ENCODE data around the gene ANKRD50. TPM values are rescaled to one million over a fixed set of nuclear protein-coding genes. Genes with fewer than 3 reads are reported as not detected.

Gene ANKRD50
- total RNA-seq, 4 donors from 2014 or later, result 11.5 to 78.5 (median 15.5) TPM

- TF ChIP-seq POLR2A (IDR thresholded peaks at IDR 0.05), result no peak
- TF ChIP-seq CTCF (IDR thresholded peaks at IDR 0.05), result no peak
- DNase-seq, result no peak
- intact Hi-C loops (cut with DNase I; ENCODE audit: low total_unique reads), result no loop called here
- no peaks in the 10 kb centered on the region for H3K27me3 ChIP-seq
- H3K9me3 ChIP-seq, result no peaks in the 10 kb centered on the region
- H3K36me3 ChIP-seq, result no peaks in the 10 kb centered on the region
- no peak overlapping the region for H3K27ac ChIP-seq
- no peaks in the 10 kb centered on the region for H3K4me1 ChIP-seq
- H3K4me3 ChIP-seq, result no peak overlapping the region
Measured at GRCh38 chr4:124647599-124647998, 64.9 kb downstream of the ANKRD50 start.

- intact Hi-C loops (cut with DNase I; ENCODE audit: low total_unique reads), result no loop called here
- H3K27ac ChIP-seq, result no peak overlapping the region
- TF ChIP-seq POLR2A (IDR thresholded peaks at IDR 0.05), result no peak
- TF ChIP-seq CTCF (IDR thresholded peaks at IDR 0.05), result no peak
- no peak overlapping the region for H3K4me3 ChIP-seq
- H3K4me1 ChIP-seq, result no peaks in the 10 kb centered on the region
- no peaks in the 10 kb centered on the region for H3K9me3 ChIP-seq
- H3K27me3 ChIP-seq, result no peaks in the 10 kb centered on the region
- no peak for DNase-seq
- H3K36me3 ChIP-seq, result no peaks in the 10 kb centered on the region
Measured at GRCh38 chr4:124644621-124645020, 67.9 kb downstream of the ANKRD50 start.

- DNase-seq, result no peak
- intact Hi-C loops (cut with DNase I; ENCODE audit: low total_unique reads), result no loop called here
- no peak overlapping the region for H3K4me3 ChIP-seq
- TF ChIP-seq POLR2A (IDR thresholded peaks at IDR 0.05), result no peak
- no peak for TF ChIP-seq CTCF (IDR thresholded peaks at IDR 0.05)
- H3K9me3 ChIP-seq, result no peaks in the 10 kb centered on the region
- H3K4me1 ChIP-seq, result no peaks in the 10 kb centered on the region
- H3K36me3 ChIP-seq, result no peaks in the 10 kb centered on the region
- H3K27me3 ChIP-seq, result no peaks in the 10 kb centered on the region
- H3K27ac ChIP-seq, result no peak overlapping the region
Measured at GRCh38 chr4:124642846-124643245, 69.7 kb downstream of the ANKRD50 start.

DNA sequence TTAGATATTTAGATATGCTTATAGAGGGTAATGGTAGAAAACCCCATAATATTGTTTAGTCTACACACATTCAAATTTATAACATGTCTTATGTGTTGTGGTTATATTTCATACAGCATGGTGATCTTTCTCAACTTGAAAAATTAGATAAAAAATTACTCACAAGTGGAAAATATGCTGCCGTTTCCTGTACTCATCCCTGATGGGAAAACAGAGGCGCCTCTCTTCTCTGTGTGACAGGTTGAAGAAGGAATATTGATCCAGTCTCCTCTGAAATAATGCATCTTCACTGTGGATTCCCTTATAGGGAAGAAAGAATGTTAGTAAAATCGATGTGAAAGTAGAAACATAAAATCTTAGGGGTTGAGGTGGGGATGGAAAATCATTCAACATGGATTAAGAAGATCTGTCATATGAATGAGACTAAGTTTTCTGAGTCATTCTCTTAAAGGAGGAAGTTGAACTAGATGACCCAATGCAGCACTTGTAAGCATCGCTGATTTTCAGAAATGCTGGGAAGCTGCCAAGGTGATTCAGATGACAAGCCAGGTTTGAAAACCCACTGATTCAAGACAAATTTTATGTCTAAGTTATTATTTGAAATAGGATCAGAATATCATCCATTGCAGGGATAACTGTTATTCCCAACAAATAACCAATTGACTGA lies 70.7 kb downstream of the ANKRD50 start:
- Histone ChIP-seq H3K9me3 (no peaks in the 10 kb centered on the region), H3K4me1 (no peaks in the 10 kb centered on the region), H3K27me3 (no peaks in the 10 kb centered on the region), H3K4me3 (no peak overlapping the region), H3K36me3 (no peaks in the 10 kb centered on the region), H3K27ac (no peak overlapping the region)
- TF ChIP-seq POLR2A (IDR thresholded peaks at IDR 0.05) (no peak), CTCF (IDR thresholded peaks at IDR 0.05) (no peak)
- intact Hi-C loops (cut with DNase I; ENCODE audit: low total_unique reads), result no loop called here
- no peak for DNase-seq

DNA sequence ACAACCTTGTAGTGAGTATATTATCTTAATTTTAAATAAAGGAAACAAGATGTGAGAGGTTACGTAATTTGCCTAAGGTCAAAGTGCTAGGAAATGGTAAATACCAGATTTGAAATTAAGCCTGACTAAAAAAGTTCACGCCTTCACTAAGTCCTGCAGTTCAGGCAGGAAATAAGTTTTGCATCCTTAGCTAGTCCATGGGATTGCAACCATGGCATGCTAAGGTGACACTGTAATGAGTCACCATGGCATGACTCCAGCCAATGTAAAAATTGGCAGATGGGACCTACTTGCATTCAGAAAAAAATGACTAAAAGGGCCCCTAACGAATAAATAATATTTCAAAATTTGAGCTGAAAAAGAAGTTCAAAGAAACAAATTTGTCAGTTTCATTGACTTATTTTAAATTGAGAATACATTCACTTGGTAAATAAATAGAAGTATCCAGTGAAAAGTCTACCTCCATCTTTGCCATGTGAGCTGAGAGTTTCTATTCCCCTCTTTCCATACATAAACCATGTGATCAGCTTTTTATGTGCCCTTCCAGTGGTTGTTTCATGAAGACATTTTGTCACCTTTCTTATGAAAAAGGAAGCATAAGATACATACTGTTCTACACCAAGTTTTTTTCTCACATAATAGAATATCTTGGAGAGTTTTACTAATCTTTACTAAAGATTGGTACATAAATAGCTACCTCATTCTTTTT lies 72.4 kb downstream of the ANKRD50 start:
- TF ChIP-seq CTCF (IDR thresholded peaks at IDR 0.05) (no peak), POLR2A (IDR thresholded peaks at IDR 0.05) (no peak)
- DNase-seq, result no peak
- intact Hi-C loops (cut with DNase I; ENCODE audit: low total_unique reads), result no loop called here
- H3K4me3 ChIP-seq, result no peak overlapping the region
- no peaks in the 10 kb centered on the region for H3K27me3 ChIP-seq
- no peaks in the 10 kb centered on the region for H3K4me1 ChIP-seq
- no peak overlapping the region for H3K27ac ChIP-seq
- H3K9me3 ChIP-seq, result no peaks in the 10 kb centered on the region
- no peaks in the 10 kb centered on the region for H3K36me3 ChIP-seq
